ENCODE measurements around the gene SLC3A2. TPM values are rescaled to one million over a fixed set of nuclear protein-coding genes. Genes with fewer than 3 reads are reported as not detected.

SLC3A2 gene
- total RNA-seq, 1 experiment from 2014 or later, result 334 TPM

DNA sequence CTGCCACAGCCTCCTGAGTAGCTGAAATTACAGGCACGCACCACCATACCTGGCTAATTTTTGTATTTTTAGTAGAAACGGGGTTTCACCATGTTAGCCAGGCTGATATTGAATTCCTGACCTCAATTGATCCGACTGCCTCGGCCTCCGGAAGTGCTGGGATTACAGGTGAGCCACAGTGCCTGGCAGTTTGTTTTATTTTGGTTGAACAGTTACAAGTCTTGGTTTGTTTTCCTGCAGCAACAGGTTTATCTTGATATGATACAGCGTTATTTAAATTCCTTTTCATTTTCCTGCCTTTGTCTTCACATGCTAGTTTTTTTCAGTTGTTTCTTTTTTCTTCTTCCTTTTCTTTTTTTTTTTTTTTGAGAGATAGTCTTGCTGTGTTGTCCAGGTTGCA is 4.0 kb upstream of the SLC3A2 start:
- no peak overlapping the region for H3K4me3 Mint-ChIP-seq
- POLR2A ChIA-PET, result no interaction called here
- CTCF ChIA-PET, result no interaction called here
- peaks cover 22% of the 10 kb centered on the region for H3K4me1 Mint-ChIP-seq
- TF ChIP-seq, protein P1, sequence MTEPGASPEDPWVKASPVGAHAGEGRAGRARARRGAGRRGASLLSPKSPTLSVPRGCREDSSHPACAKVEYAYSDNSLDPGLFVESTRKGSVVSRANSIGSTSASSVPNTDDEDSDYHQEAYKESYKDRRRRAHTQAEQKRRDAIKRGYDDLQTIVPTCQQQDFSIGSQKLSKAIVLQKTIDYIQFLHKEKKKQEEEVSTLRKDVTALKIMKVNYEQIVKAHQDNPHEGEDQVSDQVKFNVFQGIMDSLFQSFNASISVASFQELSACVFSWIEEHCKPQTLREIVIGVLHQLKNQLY (CRISPR knock-in tag; IDR thresholded peaks at IDR 0.05), result no peak
- TF ChIP-seq CREB1 (CRISPR knock-in tag; IDR thresholded peaks at IDR 0.05) (no peak), ATF1 (CRISPR knock-in tag; IDR thresholded peaks at IDR 0.05) (no peak), ZNF121 (CRISPR knock-in tag; IDR thresholded peaks at IDR 0.05) (no peak), NR1H2 (CRISPR knock-in tag; IDR thresholded peaks at IDR 0.05) (no peak), ZNF317 (CRISPR knock-in tag; IDR thresholded peaks at IDR 0.05; ENCODE audit: borderline replicate concordance, low read depth) (no peak), RELA (CRISPR knock-in tag; IDR thresholded peaks at IDR 0.05; ENCODE audit: borderline replicate concordance) (no peak), MXD4 (CRISPR knock-in tag; IDR thresholded peaks at IDR 0.05; ENCODE audit: borderline replicate concordance) (no peak), ZNF138 (CRISPR knock-in tag; conservative IDR thresholded peaks at IDR 0.05) (no peak), TEAD1 (CRISPR knock-in tag; IDR thresholded peaks at IDR 0.05) (no peak), ARID4B (CRISPR knock-in tag; IDR thresholded peaks at IDR 0.05; ENCODE audit: borderline replicate concordance) (no peak)
- TF ChIP-seq, protein P2, sequence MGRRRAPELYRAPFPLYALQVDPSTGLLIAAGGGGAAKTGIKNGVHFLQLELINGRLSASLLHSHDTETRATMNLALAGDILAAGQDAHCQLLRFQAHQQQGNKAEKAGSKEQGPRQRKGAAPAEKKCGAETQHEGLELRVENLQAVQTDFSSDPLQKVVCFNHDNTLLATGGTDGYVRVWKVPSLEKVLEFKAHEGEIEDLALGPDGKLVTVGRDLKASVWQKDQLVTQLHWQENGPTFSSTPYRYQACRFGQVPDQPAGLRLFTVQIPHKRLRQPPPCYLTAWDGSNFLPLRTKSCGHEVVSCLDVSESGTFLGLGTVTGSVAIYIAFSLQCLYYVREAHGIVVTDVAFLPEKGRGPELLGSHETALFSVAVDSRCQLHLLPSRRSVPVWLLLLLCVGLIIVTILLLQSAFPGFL (CRISPR knock-in tag; IDR thresholded peaks at IDR 0.05; ENCODE audit: borderline replicate concordance), result no peak
- TF ChIP-seq, protein P3, sequence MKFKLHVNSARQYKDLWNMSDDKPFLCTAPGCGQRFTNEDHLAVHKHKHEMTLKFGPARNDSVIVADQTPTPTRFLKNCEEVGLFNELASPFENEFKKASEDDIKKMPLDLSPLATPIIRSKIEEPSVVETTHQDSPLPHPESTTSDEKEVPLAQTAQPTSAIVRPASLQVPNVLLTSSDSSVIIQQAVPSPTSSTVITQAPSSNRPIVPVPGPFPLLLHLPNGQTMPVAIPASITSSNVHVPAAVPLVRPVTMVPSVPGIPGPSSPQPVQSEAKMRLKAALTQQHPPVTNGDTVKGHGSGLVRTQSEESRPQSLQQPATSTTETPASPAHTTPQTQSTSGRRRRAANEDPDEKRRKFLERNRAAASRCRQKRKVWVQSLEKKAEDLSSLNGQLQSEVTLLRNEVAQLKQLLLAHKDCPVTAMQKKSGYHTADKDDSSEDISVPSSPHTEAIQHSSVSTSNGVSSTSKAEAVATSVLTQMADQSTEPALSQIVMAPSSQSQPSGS (CRISPR knock-in tag; IDR thresholded peaks at IDR 0.05; ENCODE audit: borderline replicate concordance, low read depth), result no peak
- TF ChIP-seq, protein P4, sequence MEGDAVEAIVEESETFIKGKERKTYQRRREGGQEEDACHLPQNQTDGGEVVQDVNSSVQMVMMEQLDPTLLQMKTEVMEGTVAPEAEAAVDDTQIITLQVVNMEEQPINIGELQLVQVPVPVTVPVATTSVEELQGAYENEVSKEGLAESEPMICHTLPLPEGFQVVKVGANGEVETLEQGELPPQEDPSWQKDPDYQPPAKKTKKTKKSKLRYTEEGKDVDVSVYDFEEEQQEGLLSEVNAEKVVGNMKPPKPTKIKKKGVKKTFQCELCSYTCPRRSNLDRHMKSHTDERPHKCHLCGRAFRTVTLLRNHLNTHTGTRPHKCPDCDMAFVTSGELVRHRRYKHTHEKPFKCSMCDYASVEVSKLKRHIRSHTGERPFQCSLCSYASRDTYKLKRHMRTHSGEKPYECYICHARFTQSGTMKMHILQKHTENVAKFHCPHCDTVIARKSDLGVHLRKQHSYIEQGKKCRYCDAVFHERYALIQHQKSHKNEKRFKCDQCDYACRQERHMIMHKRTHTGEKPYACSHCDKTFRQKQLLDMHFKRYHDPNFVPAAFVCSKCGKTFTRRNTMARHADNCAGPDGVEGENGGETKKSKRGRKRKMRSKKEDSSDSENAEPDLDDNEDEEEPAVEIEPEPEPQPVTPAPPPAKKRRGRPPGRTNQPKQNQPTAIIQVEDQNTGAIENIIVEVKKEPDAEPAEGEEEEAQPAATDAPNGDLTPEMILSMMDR (IDR thresholded peaks at IDR 0.05), result no peak
- TF ChIP-seq, protein P5, sequence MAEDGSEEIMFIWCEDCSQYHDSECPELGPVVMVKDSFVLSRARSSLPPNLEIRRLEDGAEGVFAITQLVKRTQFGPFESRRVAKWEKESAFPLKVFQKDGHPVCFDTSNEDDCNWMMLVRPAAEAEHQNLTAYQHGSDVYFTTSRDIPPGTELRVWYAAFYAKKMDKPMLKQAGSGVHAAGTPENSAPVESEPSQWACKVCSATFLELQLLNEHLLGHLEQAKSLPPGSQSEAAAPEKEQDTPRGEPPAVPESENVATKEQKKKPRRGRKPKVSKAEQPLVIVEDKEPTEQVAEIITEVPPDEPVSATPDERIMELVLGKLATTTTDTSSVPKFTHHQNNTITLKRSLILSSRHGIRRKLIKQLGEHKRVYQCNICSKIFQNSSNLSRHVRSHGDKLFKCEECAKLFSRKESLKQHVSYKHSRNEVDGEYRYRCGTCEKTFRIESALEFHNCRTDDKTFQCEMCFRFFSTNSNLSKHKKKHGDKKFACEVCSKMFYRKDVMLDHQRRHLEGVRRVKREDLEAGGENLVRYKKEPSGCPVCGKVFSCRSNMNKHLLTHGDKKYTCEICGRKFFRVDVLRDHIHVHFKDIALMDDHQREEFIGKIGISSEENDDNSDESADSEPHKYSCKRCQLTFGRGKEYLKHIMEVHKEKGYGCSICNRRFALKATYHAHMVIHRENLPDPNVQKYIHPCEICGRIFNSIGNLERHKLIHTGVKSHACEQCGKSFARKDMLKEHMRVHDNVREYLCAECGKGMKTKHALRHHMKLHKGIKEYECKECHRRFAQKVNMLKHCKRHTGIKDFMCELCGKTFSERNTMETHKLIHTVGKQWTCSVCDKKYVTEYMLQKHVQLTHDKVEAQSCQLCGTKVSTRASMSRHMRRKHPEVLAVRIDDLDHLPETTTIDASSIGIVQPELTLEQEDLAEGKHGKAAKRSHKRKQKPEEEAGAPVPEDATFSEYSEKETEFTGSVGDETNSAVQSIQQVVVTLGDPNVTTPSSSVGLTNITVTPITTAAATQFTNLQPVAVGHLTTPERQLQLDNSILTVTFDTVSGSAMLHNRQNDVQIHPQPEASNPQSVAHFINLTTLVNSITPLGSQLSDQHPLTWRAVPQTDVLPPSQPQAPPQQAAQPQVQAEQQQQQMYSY (CRISPR knock-in tag; IDR thresholded peaks at IDR 0.05), result no peak
- peaks cover 3% of the 10 kb centered on the region; the same call in 1 of the 2 replicates for H3K27me3 Mint-ChIP-seq (ENCODE audit: low read depth)
- ATAC-seq (no peak), DNase-seq (ENCODE audit: low spot score) (no peak)
- peaks cover 42% of the 10 kb centered on the region for H3K36me3 Mint-ChIP-seq
- no peaks in the 10 kb centered on the region for H3K9me3 Mint-ChIP-seq
- H3K27ac Mint-ChIP-seq, result peak overlapping the region; percentile 26; the same call in 1 of the 2 replicates
